Activated naive CD8-positive, alpha-beta T cell (primary cell): Measurements from ENCODE around the gene DYNLT2B.
"Not testable (repeated sequence)": the region's sequence is repeated elsewhere in the genome, so short reads cannot be mapped to it uniquely, and the experiment has no call there.

Experiments used
- H3K27ac Mint-ChIP-seq: one replicate; pipeline ENCODE4 v1.8.0; 2021; ENCODE audit warnings: mixed read lengths
- H3K27me3 Mint-ChIP-seq: one replicate; pipeline ENCODE4 v1.8.0; 2021; ENCODE audit warnings: mixed read lengths
- H3K36me3 Mint-ChIP-seq: one replicate; pipeline ENCODE4 v1.8.0; 2021; ENCODE audit warnings: mixed read lengths
- H3K4me1 Mint-ChIP-seq: one replicate; pipeline ENCODE4 v1.8.0; 2021; ENCODE audit warnings: low read depth, mixed read lengths
- H3K4me3 Mint-ChIP-seq: one replicate; pipeline ENCODE4 v1.8.0; 2021; ENCODE audit warnings: mild to moderate bottlenecking, mixed read lengths
- H3K9me3 Mint-ChIP-seq: one replicate; pipeline ENCODE4 v1.8.0; 2021; ENCODE audit warnings: low read depth, mixed read lengths

The DYNLT2B gene

GRCh38 chr3:196272826-196273225 is 45.2 kb downstream of the DYNLT2B start:
- peaks cover 43% of the 10 kb centered on the region for H3K4me1 Mint-ChIP-seq
- no peak overlapping the region for H3K4me3 Mint-ChIP-seq
- no peaks in the 10 kb centered on the region for H3K27me3 Mint-ChIP-seq
- peaks cover 17% of the 10 kb centered on the region for H3K36me3 Mint-ChIP-seq
- peak overlapping the region; percentile 86 for H3K27ac Mint-ChIP-seq
- H3K9me3 Mint-ChIP-seq = no peaks in the 10 kb centered on the region

DNA sequence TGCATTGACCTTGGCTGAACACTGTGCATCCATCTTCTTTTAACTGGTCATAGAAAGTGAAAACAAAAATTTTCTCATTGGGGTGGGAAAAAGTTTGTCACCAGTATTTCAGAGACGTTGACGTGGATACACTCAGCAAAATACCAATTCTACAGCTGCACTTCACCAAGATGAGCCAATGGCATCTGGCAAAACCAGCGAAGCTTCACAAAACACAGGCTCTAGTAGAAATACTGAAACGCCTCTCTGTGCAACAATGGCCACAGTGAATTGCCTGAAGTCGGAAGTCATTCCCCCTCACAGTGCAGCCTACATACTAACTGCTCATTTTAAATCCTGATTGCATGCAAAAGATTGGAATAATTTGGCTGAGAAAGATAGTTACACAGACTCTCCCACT is 47.5 kb downstream of the DYNLT2B start:
- no peak overlapping the region for H3K4me3 Mint-ChIP-seq
- H3K27me3 Mint-ChIP-seq = no peaks in the 10 kb centered on the region

DNA sequence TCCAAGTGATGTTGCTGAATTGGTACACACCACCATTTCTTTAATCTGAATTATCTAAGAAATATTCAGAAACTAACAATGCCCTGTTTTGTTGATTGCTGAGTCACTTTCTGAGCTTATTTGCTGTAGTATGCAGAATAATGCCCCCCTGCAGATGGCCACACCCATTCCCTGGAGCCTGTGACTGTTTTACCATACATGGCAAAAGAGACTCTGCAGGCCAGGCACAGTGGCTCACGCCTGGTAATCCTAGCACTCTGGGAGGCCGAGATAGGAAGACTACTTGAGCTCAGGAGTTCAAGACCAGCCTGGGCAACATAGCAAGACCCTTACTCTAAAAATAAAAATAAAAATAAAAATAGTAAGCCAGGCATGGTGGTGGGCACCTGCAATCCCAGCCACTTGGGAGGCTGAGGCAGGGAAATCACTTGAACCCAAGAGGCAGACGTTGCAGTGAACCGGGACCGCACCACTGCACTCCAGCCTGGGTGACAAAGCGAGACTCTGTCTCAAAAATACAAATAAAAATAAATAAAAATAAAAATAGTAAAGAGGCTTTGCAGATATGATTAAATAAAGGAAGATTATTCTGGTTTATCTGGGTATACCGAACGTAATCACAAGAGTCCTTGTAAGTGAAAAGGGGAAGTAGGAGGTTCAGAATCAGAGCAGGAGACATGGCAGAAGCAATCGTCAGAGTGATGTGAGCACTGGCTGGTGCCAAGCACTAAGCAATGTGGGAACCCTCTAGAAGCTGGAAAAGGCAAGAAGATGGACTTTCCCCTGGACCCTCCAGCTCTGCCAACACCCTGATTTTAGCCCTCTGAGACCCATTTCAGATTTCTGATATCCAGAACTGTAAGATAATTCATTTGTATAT is 49.5 kb downstream of the DYNLT2B start:
- peak overlapping the region; percentile 41 for H3K27ac Mint-ChIP-seq
- H3K4me1 Mint-ChIP-seq = peaks cover 21% of the 10 kb centered on the region
- H3K27me3 Mint-ChIP-seq = no peaks in the 10 kb centered on the region
- H3K4me3 Mint-ChIP-seq = no peak overlapping the region
- peaks cover 20% of the 10 kb centered on the region for H3K36me3 Mint-ChIP-seq
- H3K9me3 Mint-ChIP-seq = no peaks in the 10 kb centered on the region

More for the DNA sequence above, 47.5 kb downstream of the DYNLT2B start:
- Mint-ChIP-seq H3K27ac (peak overlapping the region; percentile 83), H3K4me1 (peaks cover 33% of the 10 kb centered on the region), H3K9me3 (no peaks in the 10 kb centered on the region), H3K36me3 (peaks cover 17% of the 10 kb centered on the region)

DNA sequence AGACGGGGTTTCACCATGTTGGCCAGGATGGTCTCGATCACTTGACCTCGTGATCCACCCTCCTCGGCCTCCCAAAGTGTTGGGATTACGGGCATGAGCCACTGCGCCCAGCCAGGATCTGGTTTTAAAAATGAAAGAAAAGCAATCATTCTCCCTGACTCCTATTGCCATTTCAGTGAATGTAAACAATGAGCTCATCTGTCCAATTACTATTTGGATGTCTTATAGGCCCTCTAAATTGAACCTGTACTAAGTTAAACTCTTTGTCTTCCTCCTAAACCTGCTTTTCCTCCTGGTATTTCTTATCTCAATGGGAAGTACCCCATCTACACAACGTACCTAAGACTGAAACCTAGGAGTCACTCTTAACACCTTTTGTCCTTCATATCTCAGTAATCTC is 54.2 kb downstream of the DYNLT2B start:
- Mint-ChIP-seq H3K9me3 (no peaks in the 10 kb centered on the region), H3K4me3 (no peak overlapping the region), H3K4me1 (peaks cover 3% of the 10 kb centered on the region), H3K36me3 (peaks cover 11% of the 10 kb centered on the region), H3K27ac (no peak overlapping the region), H3K27me3 (no peaks in the 10 kb centered on the region)

DNA sequence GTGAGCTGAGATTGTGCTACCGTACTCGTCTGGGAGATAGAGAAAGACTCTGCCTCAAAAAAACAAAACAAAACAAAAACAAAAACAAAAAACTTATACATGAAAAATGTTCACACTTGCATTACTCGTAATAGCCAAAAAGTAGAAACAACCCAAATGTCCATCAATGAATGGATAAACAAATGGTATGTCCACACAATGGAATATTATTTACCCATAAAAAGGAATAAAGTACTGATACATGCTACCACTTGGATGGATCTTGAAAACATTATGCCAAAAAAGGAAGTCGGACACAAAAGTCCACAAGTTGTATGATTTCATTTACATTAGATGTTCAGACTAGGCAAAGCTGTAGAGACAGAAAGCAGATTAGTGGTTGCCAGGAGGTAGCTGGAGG is 57.3 kb downstream of the DYNLT2B start:
- no peak overlapping the region for H3K27ac Mint-ChIP-seq
- no peaks in the 10 kb centered on the region for H3K27me3 Mint-ChIP-seq
- no peak overlapping the region for H3K4me3 Mint-ChIP-seq
- peaks cover 2% of the 10 kb centered on the region for H3K4me1 Mint-ChIP-seq
- H3K9me3 Mint-ChIP-seq = no peaks in the 10 kb centered on the region
- peaks cover 11% of the 10 kb centered on the region for H3K36me3 Mint-ChIP-seq

- H3K4me1 Mint-ChIP-seq = peaks cover 3% of the 10 kb centered on the region
- H3K36me3 Mint-ChIP-seq = peaks cover 10% of the 10 kb centered on the region
- peak overlapping the region; percentile 46 for H3K27ac Mint-ChIP-seq
- H3K27me3 Mint-ChIP-seq = no peaks in the 10 kb centered on the region
- H3K4me3 Mint-ChIP-seq = no peak overlapping the region
- H3K9me3 Mint-ChIP-seq = no peaks in the 10 kb centered on the region
Observed at GRCh38 chr3:196255776-196256175, 62.3 kb downstream of the DYNLT2B start.

GRCh38 chr3:196254376-196255283 is 63.4 kb downstream of the DYNLT2B start:
- H3K27ac Mint-ChIP-seq = peak overlapping the region; percentile 50

GRCh38 chr3:196251918-196252317 is 66.1 kb downstream of the DYNLT2B start:
- Mint-ChIP-seq H3K4me1 (peaks cover 1% of the 10 kb centered on the region), H3K27ac (no peak overlapping the region), H3K4me3 (no peak overlapping the region), H3K9me3 (no peaks in the 10 kb centered on the region), H3K36me3 (peaks cover 10% of the 10 kb centered on the region), H3K27me3 (no peaks in the 10 kb centered on the region)

More at GRCh38 chr3:196254376-196255283, 63.4 kb downstream of the DYNLT2B start:
- peaks cover 3% of the 10 kb centered on the region for H3K4me1 Mint-ChIP-seq
- no peaks in the 10 kb centered on the region for H3K27me3 Mint-ChIP-seq
- H3K36me3 Mint-ChIP-seq = peaks cover 7% of the 10 kb centered on the region
- no peaks in the 10 kb centered on the region for H3K9me3 Mint-ChIP-seq
- no peak overlapping the region for H3K4me3 Mint-ChIP-seq

GRCh38 chr3:196246612-196247308 is 71.3 kb downstream of the DYNLT2B start:
- Mint-ChIP-seq H3K4me1 (no peaks in the 10 kb centered on the region), H3K27me3 (no peaks in the 10 kb centered on the region), H3K4me3 (no peak overlapping the region), H3K36me3 (peaks cover 5% of the 10 kb centered on the region), H3K27ac (no peak overlapping the region), H3K9me3 (no peaks in the 10 kb centered on the region)

DNA sequence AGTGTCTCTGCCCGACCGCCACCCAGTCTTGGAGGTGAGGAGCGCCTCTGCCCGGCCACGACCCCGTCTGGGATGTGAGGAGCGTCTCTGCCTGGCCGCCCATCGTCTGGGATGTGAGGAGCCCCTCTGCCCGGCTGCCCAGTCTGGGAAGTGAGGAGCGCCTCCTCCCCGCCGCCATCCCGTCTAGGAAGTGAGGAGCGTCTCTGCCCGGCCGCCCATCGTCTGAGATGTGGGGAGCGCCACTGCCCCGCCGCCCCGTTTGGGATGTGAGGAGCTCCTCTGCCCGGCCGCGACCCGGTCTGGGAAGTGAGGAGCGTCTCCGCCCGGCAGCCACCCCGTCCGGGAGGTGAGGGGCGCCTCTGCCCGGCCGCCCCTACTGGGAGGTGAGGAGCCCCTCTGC is 73.9 kb downstream of the DYNLT2B start:
- H3K4me3 Mint-ChIP-seq, H3K27me3 Mint-ChIP-seq, H3K36me3 Mint-ChIP-seq, H3K27ac Mint-ChIP-seq, H3K4me1 Mint-ChIP-seq, H3K9me3 Mint-ChIP-seq: not testable (repeated sequence)

GRCh38 chr3:196241704-196242103 is 76.3 kb downstream of the DYNLT2B start:
- Mint-ChIP-seq H3K27ac (peak overlapping the region; percentile 10), H3K9me3 (no peaks in the 10 kb centered on the region), H3K4me3 (no peak overlapping the region), H3K4me1 (peaks cover 6% of the 10 kb centered on the region), H3K27me3 (no peaks in the 10 kb centered on the region), H3K36me3 (peaks cover 2% of the 10 kb centered on the region)
